HL-60/S4 treated with phorbol 12-myristate 13-acetate at 8.2 ng/mL for 4 days and 3 days (cell line): ENCODE measurements around the gene OSBPL9.
"Not testable (repeated sequence)": the region's sequence is repeated elsewhere in the genome, so short reads cannot be mapped to it uniquely, and the experiment has no call there.

ENCODE experiments used
- in situ Hi-C: fragments of 300-500 bp; cut with MboI; formaldehyde crosslinking; loops from 2 replicates; pipeline ENCODE4 v1.15.0; 2022; ENCODE audit warnings: low sequenced_read_pairs

OSBPL9 gene

DNA sequence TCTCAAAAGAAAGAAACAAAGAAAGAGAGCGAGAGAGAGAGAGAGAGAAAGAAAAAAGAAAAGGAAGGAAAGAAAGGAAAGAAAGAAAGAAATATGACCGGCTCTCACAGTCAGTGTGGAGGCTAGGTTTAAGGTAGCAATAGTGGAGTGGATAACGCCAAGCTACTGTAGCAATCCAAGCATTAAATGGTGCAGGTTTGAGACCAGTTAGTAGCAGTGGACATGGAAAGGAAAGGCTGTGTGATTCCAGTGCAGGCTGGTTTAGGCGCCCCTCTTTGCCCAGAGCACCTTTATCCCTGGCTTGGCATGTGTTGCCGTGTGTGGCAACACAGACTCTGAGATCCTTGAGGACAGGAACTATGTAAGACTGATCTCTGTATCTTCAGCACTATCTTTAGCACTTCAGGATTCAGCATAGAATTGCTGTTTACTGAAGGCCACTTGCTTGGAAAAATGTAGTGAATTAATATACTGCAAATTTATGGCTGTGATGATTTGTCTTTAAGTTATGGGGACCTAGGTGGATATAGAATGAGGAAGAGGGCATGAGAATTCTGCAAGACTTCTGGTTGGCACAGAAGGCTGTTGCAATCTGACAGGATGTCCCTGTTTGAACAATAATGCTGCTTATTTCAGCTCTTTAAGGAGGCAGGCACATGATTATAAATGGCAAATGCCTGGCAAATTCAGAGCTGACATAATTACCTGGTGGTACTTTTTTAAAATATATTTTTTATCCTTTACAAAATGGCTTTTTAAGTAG, 10.8 kb upstream of the OSBPL9 start:
- in situ Hi-C loops: no loop called here

DNA sequence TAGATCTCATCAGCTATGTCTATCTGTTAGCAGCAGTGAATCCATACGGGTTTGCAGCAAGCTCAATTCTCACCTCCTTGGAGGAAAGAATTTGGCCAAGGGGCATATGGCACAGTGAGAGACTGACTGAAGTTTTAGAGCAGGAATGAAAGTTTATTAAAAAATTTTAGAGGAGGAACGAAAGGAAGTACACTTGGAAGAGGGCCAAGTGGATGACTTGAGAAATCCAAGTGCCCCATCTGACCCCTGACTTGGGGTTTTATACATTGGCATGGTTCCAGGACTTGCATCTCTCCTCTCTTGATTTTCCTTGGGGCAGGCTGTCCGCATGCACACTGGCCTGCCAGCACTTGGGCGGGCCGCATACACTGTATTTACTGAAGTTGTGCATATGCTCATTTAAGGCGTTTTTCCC, 9.2 kb upstream of the OSBPL9 start:
- in situ Hi-C loops: no loop called here

- in situ Hi-C loops: not testable (repeated sequence)
Measured at GRCh38 chr1:51610104-51610503, 6.8 kb upstream of the OSBPL9 start.

GRCh38 chr1:51610637-51611036, 6.3 kb upstream of the OSBPL9 start:
- in situ Hi-C loops: no loop called here

- in situ Hi-C loops: no loop called here
Measured at GRCh38 chr1:51612447-51612961, 4.4 kb upstream of the OSBPL9 start.

DNA sequence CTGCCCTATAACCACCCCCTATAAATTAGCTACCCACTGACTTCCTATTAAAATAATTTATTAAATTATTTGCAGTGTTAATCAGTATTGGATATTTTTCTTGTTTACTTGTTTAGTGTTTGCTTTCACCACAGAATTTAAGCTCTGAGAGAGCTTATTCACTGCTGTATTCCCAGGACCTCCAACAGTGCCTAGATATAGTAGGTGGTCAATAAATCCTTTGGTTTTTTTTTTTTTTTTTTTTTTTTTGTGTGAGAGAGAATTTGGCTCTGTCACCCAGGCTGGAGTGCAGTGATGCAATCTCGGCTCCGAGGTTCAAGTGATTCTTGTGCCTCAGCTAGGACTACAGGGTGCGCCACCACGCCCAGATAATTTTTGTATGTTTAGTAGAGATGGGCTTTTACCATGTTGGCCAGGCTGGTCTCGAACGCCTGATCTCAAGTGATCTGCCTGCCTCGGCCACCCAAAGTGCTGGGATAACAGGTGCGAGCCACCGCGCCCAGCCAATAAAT, 1.1 kb upstream of the OSBPL9 start:
- in situ Hi-C loops: no loop called here

DNA sequence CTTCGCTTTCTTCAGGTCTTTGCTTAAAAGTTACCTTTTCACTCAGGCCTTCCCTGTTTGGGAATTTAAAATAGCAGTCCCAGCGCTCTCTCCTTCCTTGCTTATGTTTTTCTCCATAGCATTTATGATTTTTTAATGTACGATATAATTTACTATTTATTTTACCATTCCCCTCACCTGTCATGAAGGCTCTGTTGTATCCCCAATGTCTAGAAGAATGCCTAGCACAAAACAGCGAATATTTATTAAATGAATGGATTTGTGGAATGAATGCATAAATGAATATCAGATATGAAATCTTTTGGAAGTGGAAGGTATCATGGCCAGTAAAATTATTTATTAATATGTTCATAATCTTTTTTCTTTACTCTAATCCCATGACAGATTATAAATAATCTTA, 402 bp upstream of the OSBPL9 start:
- in situ Hi-C loops: no loop called here

- in situ Hi-C loops: no loop called here
Measured at GRCh38 chr1:51618715-51619114, 1.8 kb downstream of the OSBPL9 start.

GRCh38 chr1:51620470-51620869, 3.6 kb downstream of the OSBPL9 start:
- in situ Hi-C loops: no loop called here

DNA sequence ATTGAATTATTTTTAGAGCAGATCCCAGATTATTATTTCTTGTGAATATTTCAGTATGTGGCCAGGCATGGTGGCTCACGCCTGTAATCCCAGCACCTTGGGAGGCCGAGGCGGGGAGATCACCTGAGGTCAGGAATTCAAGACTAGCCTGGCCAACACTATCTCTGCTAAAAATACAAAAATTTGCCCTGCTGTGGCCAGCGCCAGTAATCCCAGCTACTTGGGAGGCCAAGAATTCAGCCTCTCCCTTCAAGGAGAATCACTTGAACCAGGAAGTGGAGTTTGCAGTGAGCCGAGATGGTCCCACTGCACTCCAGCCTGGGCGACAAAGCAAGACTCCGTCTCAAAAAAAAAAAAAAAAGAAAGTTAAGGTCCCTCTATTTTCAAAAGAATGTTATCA, 4.3 kb downstream of the OSBPL9 start:
- in situ Hi-C loops: no loop called here

GRCh38 chr1:51621841-51622454, 5.1 kb downstream of the OSBPL9 start:
- in situ Hi-C loops: no loop called here

GRCh38 chr1:51622455-51622913, 5.6 kb downstream of the OSBPL9 start:
- in situ Hi-C loops: no loop called here

DNA sequence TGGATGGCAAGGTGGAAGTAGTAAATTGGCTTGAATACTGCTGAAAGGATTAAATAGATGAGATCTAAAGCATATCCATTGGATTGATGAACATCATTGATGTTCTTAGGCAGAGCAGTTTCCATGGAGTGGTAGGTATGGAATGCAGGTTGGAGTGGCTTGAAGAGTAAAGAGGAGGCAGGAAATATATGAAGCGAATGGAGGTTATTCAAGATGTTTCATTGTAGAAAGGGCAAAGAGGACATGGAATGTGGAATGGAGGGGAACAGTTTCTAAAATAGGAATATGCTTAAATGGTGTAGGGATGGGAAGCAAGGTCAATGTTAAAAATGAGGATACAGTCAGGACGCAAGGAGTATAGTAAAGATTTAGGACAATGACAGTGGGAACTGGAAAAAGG, 6.1 kb downstream of the OSBPL9 start:
- in situ Hi-C loops: no loop called here

DNA sequence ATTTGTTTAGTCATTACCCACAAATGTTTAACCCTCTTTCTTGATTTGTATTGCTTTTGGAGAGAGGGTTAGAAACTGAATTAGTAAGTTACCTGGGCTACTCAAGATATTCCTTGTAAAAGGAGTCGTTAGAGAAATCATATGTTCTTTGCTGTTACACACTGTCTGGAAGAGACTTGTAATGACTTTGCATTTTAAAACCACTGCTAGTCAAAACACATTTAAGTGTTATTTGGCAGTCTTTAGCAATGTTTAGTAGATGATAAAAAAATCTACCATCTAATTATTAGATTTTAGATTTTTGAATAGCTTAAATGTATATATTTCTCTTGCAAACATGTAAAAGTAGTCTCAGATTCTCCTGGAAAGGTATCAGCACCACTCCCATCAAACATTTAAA, 6.6 kb downstream of the OSBPL9 start:
- in situ Hi-C loops: no loop called here

DNA sequence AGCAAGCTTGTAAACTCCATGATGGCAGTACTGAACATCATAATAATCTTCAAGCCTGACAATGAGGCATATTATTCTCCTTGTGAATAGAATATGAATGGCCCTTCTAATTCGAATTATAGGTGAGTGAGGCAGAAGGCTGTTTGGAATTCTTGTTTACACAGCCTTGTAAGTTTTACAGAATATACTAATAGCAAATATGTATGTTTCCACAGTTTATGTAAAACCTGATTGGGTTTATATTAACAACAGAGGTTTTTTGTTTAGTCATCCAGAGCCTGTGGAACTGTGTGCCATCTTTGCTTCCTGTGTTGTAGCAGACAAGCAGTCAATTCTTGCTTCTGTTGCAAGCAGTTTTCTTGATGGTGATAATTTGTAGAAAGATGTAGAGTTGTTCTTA, 8.0 kb downstream of the OSBPL9 start:
- in situ Hi-C loops: no loop called here

DNA sequence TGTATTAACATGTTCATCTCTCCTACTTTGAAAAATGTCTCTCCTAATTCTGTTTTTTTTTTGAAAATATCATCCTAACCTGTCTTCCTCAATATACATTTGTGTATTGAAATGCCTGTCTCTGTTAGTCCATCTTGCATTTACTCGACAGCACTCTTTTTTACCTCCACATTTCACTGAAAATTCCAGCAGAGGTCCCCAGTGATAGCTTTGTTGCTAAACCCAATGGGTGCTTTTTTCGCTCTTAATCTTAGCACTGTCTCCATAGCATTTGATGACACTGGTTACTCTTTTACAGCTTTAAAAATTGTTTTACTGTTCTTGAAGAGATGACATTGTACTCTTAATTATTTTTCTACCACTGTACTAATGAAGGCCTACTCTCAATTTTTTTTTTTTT, 10.8 kb downstream of the OSBPL9 start:
- in situ Hi-C loops: no loop called here

GRCh38 chr1:51628715-51629590, 12.1 kb downstream of the OSBPL9 start:
- in situ Hi-C loops: no loop called here

DNA sequence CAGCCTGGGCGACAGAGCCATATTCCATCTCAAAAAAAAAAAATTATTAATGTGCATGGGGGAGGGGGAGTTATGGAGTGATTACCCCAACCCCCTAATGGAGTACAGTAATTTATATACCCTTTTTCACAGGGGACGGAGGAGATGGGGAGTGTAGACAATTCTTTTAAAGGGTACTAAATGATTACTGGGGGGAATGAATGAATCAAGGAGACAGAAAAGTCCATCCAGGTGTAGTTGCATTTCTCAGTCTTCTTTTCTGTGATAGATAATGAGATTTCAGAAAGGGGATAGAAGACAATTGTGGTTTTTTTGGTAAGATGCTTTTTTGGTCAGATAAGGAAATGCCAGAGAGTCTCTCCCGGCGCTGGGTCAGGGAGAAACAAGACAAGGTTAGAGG, 13.0 kb downstream of the OSBPL9 start:
- in situ Hi-C loops: no loop called here

GRCh38 chr1:51630393-51630792, 13.5 kb downstream of the OSBPL9 start:
- in situ Hi-C loops: no loop called here

DNA sequence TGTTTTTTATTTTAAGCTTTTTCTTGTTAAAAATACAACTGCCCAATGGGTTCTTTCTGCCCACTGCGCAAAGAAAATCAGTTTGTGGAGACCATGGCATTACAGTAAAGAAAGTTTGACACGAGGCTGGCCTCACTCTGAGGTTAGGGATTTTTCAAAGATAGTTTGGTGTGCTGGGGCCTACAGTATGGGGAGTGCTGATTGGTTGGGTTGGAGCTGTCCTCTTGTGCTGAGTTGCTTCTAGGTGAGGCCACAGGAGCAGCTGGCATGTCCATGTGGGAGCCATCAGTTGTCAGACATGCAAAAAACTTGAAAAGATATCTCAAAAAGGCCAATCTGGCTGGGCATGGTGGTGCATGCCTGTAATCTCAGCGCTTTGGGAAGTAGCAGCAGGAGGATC, 14.0 kb downstream of the OSBPL9 start:
- in situ Hi-C loops: no loop called here

GRCh38 chr1:51631747-51632146, 14.9 kb downstream of the OSBPL9 start:
- in situ Hi-C loops: no loop called here
